HG03175 (cell line): ENCODE results near the gene CST7.

Source experiments
- ATAC-seq: cut with Tn5 transposase; IDR thresholded peaks from one replicate; pipeline ENCODE4 v1.9.1; 2021; ENCODE audit warnings: mild to moderate bottlenecking, moderate library complexity; ENCODE audit not compliant: unreplicated experiment

The CST7 gene

GRCh38 chr20:24984961-24985640 is 36.0 kb downstream of the CST7 start:
- no peak for ATAC-seq

DNA sequence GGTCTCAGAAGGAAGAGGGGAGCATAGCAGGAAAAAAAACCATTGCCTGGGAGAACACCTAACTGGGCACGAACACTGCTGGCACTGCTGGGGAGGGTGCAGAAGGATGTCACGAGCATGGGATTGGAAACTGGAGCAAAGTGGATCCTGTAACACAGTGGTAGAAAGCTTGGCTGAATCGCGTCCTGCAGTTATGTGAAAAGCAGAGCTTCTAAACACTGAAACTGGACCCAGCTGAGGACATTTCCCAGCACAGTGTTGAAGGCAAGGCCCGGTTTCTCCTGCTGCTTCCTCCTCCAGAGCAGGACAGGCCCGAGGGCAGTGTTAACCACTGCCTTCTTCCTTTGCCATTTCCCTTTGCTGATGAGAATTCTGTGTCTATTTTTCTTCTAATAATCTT is 36.7 kb downstream of the CST7 start:
- ATAC-seq: no peak

DNA sequence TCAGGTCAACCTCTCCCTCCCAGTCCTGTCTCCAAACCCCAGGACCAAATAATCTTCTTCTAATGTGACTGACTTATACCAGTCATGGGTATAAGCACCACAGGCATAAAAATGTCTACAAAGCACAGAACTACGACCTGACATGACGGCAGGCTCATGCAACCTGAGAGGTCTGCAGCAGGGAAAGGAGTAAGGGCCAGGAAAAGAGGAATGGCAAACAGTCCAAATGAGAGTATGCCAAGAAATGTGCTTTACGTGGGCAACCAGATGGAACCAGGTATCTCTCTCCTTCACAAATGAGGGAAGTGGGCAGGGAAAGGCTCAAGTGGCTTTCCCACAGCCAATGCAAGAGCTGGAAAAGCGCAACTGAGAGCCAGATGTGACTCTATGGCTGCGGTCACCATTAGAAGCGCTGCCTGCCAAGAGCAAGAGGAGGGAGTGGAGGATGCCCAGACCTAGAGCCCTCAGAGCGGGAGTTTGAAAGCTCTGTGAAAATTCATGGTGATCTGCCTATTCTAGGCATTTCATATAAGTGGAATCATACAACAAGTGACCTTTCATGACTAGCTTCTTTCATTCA is 37.5 kb downstream of the CST7 start:
- ATAC-seq: no peak

GRCh38 chr20:24987244-24987643 is 38.2 kb downstream of the CST7 start:
- ATAC-seq: no peak

DNA sequence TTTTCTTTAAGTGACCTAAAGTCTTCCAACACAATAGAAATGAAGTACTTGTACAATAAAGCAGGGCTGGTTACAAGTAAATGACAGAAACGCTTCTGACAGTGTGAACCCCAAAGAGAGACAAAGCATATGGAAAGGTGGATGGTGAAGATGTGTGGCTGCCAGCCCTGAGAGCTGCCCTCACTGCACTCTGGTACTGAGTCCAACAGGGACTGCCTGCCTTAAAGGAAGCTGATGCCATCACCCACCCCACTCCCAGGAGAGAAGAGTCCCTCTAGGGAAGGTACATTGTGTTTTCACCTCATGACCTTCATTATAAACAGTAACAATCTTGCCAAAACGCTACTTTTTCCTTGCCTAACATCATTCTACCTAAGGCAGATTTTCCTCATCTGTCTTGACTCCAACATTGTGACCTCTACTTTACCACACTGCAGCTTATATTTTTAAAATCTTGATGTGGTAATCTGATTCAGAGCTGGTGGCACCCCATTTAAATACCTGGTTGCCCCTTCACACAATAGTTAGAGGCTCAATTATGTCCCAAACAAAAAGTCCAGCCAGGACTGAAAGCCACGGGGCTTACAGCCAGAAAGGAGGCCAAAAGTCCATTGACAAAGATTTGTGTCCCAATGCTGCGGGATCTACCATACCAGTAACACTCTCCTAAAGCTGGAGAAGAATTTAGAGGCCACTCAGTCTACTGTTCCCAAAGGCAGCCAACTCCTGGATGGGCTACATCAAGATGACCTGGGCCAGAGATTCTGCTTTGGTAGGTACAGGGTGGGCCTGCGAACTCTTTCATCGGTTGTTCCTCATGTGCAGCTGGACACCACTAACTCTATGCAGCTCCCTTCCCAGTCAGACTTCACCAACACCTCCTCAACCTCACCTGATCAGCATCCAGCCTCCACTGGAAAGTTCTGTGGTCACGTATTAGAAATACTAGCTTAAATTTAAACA is 39.1 kb downstream of the CST7 start:
- no peak for ATAC-seq

DNA sequence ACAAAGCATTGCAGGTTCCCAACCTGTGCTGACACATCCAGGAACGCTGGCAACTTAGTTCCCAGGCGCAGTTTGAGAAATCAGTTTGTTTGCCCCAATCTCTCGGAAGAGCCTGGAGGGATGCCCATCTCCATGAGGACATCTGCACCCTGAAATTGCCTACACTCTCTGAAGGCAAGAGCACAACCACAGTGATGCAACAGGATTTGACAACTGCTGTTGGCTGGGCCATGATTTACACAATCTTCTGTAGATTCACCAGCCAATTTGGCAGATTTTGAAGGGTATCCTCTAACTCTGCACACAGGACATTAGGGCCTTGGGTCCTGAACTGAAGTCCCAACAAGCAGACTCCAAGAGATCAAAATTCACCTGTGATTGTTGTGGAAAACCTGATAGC is 40.1 kb downstream of the CST7 start:
- no peak for ATAC-seq

DNA sequence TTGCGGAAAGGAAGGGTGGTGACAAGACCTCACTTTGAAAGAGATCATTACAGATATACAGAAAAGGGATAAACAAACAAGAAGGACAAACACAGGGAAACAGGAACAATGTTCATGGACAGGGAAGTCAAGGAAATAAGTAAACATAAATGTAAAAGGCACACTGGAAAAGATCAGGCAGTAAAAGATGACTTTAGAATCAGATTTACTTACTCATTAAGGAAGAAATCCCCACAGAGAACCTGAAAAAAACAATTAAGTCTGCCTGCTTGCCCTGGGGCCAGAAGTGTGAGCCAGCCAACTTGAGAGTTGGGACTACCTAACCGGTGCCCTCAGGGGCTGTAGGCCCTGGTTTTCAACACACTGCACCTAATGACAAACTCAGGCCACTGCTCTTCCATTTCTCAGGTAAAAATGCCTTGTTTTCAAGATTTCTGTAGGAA is 41.8 kb downstream of the CST7 start:
- ATAC-seq: no peak

DNA sequence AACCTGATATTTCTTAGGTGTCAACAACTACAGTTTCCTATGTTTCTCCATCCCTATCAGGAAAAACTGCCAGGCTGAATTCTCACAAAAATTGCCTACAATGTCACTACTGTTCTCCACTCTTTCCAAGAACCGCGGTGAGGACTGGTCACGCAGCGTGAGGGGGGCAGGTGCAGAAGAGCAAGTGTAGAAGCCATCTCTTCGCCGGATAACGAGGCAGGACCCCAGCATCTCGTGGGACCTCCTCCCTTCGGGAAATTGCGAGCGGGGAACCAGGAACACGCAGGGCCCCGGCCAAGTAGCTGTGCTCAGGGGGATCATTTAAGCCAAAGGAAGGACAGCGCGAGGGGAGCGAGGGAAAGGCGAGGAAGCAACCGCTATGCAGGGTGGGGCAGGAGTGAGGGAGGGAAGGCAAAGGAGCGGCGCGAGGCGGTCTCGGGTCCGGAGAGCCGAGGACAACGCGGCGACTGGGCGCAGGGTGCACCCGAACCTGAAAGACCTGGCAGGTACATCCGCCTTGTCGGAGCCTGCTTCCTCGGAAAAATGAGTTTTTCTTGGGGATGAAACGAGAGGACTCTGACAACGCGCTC is 42.9 kb downstream of the CST7 start:
- peak; percentile 33 for ATAC-seq

GRCh38 chr20:24992487-24993205 is 43.6 kb downstream of the CST7 start, which contains the start of gene APMAP:
Gene APMAP (minus strand): TSS chr20:24992751. CDS start chr20:24992688, 63 bp downstream.
- ATAC-seq: peak; percentile 96

DNA sequence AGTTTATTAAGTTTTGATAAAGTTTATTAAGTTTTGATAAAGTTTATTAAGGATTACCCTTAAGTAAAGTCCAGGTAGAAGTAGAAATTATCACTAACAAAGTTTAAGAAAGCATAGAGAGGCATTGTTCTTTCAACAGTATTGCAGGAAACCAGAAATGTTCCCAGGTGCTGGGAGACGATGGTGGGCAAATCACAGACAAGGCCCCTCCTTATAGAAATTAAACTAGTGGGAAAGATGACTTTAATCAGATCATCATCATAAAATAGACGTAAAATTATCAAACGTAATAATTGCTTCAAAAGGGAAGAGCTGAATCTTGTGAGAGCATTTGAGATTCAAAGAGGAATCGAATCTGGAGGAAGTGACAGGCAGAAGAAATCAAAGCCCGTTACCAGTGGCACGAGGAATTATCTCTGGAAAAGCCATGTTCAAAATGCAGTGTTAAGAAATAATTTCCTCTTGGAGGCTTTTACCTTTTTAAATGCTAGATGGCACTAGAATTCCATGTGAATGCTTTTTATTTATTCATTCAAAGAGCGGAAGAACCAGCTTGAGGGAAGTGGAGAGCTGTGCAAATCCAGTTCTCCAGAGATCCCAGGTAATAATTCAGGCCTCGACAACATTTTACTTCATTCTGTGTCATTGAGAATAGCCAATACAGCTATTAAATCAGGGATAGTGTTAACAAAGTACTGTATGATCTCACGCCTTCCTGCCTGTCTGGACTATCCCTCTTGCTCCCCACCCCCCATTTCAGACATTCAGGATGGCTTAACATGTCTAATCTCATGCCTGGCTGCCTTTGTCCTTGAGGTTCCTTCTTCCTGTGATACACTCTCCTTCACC is 44.5 kb downstream of the CST7 start:
- no peak for ATAC-seq

DNA sequence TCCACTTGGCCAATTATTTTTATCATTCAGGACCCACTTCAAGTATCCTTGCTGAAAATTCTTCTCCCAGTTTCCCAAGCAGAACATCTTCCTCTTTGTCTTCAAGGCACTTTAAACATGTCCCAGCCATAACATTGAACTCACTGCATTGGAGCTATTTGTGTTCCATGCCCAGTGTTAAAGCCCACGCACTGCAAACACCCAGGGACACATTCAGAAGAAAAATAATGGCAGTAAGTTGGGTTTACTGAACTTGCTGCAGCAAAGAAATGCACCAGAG is 45.1 kb downstream of the CST7 start:
- no peak for ATAC-seq

GRCh38 chr20:24994470-24995368 is 45.6 kb downstream of the CST7 start:
- ATAC-seq: no peak

DNA sequence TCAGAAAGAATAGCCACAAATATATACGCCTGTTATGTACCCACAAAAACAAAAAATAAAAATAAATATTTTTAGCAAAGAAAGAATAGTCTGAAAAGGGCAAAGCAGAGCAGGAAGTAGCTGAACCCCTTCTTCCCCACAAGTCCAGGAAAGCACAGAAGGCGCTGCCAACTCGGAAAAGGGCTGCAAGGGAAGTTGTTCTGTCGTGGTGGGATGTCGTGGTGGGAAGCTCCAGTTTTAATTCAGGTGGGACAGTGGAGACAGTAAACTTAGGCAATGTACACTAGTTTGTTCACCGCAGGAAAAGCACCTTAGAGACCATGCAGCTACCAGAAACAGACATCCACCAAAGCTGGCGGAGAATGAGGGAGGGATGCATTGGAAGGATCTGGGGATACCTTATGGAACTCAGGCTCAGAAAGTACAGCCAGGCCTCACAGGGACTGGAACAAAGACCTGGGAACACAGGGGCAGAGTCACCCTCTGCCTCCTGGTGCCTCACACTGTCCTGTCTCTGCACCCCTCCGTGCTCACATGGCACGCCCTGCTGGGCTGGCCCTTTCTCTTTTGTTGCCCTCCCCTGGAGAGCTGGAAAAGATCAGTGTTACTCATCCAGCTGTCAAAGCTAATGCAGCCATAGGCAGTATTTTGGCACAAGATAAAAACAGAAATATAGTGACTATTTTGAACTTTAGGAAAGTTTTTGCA is 46.8 kb downstream of the CST7 start:
- no peak for ATAC-seq

DNA sequence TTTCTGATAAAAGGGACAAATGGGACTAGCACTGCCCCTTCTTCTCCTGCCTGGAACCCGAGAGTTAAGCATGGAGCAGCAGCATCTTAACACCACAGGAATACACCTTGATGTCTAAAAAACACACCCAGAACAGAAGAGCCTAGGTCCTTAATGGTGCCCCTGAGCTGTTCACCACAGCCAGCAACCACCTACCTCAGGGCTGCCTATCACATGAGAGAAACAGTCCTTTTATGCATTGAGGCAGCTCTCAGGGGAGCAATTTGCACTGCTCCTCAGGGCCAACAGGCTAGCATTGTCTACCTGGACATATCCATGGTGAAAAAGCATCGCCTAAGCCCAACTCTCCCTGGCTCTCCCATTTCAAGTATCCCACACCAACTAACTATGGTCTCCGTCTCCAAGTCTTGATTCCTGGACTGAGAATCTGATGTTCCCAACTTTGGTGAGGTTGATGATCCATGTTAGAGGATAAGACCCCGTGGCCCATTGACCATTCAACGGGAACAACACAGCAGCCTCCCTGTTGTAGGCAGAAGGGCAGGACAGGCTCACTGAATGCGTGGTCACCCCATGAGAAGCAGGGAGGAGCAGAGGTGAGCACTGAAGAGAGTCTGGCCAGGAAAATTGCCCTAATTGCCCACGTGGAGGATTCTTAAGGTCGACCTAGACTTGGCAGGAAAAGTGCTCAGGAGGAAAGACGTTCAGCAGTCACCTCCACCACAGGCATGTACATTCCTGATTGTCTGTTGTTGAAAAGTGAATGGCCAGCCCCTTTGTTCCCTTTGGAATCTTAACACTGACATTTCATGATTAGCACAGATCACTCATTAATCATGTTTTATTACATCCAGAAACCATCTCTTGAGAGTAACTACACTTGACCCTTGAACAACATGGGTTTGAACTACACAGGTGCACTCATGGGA is 47.6 kb downstream of the CST7 start:
- no peak for ATAC-seq

DNA sequence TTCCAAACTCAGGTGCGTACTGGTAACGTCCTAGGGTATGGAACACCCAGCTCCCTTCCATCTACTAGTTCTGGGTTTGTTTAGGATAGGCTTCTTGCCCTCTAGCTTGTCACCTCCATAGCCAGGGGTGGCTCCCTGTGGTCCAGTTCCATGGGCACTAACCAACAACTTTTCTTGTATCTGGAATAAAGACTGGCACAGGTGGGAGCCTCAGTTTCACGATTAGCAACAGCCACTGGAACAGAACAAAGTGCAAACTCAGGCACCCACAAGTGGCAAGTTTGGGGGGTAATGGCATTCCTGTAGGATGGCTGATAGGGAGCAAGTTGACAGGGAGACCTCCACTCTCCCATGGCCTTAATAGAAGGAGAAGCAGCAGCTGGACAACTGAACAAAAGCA is 49.1 kb downstream of the CST7 start:
- ATAC-seq: no peak

DNA sequence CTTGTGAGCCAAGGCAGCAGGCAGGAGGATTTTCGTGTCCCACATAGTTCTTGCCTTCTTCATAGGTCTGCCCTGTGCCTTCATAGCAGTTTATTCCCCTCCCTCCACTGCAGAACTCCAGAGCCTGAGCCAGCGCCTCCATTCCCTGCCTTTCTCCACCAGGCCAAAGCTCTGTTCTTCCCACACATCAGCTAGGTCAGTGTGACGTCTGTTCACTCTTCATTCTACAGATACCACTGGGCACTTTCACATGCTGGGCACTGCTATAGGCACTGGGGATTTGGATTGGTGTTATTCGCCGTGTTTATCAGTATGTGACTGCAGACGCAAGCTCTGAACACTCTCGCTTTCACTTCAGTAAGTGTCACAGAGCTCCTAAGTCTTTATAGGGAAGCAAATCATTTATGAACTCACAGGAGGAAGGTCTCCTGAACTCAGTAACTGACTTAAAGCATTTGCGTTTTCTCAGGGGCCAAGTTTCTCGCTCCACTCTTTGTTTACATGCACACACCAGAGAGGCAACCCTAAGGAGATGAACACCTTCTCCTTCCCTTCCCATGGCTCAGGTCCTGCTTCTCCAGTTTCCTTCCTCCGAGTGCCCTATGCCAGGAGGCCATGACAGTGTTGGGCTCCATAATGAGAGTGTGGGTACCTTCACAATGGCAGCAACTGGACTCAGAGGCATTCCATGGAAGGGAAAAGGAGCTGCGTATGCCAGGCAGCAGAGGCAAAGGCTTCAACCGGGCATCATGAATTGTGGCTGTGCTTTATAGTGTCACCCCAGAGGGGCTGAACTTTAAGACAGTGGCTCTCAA is 49.8 kb downstream of the CST7 start:
- ATAC-seq: no peak
